GM12873 (cell line): Measurements from ENCODE around the gene FBXO45.

Experiments
- TF ChIP-seq, protein P1 (sequence below): IDR thresholded peaks from 2 replicates; pipeline ENCODE4 v1.5.1; 2012; ENCODE audit warnings: low read depth, mild to moderate bottlenecking, moderate library complexity, low read length, control low read depth; ENCODE audit not compliant: insufficient read depth; ENCODE audit errors: missing control alignments

The FBXO45 gene

DNA sequence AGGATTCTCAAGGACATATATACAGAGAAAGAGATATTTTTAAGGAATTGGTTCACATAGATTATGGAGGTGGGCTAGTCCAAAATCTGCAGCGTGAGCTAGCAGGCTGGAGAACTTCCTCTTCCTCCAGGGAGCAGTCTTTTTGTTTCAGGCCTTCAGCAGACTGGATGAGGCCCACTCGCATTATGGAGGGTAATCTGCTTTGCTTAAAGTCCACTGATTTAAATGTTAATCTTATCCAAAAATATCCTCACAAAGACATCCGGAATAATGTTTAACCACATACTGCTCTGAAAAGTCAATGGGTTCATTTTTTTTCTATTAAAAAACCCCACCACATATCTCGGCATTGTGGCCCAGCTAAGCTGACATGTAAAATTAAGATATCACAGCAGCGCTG is 48.8 kb downstream of the FBXO45 start:
- TF ChIP-seq, protein P1, sequence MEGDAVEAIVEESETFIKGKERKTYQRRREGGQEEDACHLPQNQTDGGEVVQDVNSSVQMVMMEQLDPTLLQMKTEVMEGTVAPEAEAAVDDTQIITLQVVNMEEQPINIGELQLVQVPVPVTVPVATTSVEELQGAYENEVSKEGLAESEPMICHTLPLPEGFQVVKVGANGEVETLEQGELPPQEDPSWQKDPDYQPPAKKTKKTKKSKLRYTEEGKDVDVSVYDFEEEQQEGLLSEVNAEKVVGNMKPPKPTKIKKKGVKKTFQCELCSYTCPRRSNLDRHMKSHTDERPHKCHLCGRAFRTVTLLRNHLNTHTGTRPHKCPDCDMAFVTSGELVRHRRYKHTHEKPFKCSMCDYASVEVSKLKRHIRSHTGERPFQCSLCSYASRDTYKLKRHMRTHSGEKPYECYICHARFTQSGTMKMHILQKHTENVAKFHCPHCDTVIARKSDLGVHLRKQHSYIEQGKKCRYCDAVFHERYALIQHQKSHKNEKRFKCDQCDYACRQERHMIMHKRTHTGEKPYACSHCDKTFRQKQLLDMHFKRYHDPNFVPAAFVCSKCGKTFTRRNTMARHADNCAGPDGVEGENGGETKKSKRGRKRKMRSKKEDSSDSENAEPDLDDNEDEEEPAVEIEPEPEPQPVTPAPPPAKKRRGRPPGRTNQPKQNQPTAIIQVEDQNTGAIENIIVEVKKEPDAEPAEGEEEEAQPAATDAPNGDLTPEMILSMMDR: no peak

DNA sequence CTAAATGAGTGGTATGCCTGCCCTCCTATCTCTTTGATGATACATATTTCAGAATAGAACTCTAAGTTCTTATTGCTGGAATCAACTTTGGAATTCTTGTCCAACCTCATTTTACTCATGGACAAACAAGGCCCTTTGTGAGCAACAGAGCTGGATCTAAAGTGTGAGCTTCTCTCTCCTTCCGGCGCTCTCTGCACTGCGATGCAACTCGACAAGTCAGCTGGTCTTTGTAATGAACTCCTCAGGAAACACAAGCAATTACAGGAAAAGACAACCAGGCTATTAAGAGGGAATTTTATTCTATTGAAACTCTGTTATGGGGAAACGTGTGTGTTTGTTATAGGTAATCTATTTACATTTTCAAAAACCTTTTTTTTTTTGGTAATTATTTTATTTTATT is 50.8 kb downstream of the FBXO45 start:
- TF ChIP-seq, protein P1: no peak

DNA sequence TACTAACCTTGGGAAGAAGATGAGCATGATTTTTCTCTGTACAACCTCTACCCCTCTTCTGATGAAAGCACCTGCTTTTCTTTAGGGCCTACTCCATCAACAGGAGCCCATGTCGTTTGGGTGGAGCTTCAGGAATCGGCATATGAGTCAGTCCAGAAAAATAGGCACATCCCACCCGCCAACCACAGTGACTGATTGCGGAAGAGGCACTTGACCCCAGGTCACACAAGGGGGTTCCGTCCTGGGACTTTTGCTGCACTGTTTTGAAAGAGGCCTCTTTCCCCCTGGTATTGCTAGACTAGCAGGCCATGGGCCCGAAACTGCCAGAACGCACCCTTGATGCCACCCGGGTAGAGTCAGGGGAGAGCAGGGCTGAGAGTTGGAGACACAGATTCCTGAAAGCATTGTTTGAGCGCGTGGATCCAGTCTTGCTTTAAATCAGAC is 51.7 kb downstream of the FBXO45 start:
- TF ChIP-seq, protein P1: no peak

DNA sequence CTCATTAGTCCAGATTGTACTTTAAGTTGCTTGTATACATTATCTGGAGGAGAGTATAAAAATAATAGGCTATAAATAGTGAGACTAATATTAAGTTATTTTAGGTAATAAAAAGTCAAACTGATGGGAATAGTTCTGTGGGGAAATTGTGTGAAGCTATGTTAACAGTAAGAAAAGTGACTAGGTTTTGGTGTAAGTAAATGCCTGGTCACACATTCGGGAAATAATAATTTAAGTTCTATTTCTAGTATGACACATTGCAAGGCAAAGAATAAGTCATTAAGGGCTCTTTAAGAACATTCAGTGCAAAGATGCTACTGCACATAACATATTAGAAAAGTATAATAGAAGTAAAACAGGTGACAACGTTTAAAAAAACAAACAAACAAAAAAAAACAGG is 52.2 kb downstream of the FBXO45 start:
- TF ChIP-seq, protein P1: no peak

DNA sequence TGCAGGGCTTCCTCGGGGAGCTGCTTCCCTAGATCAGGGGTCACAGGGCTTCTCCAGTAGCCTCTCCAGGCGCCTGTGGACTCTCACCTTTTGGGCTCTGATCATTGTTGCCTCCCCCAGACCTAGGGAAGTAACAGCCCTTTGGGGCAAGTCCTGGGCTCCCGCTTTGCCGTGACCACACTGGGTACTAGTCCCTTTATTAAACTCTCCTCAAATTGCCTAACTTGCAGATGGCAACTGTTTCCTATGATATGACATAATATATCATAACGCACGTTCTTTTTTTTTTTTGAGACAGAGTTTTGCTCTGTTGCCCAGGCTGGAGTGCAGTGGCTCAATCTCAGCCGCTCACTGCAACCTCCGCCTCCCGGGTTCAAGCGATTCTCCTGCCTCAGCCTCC is 53.2 kb downstream of the FBXO45 start:
- TF ChIP-seq, protein P1: no peak

DNA sequence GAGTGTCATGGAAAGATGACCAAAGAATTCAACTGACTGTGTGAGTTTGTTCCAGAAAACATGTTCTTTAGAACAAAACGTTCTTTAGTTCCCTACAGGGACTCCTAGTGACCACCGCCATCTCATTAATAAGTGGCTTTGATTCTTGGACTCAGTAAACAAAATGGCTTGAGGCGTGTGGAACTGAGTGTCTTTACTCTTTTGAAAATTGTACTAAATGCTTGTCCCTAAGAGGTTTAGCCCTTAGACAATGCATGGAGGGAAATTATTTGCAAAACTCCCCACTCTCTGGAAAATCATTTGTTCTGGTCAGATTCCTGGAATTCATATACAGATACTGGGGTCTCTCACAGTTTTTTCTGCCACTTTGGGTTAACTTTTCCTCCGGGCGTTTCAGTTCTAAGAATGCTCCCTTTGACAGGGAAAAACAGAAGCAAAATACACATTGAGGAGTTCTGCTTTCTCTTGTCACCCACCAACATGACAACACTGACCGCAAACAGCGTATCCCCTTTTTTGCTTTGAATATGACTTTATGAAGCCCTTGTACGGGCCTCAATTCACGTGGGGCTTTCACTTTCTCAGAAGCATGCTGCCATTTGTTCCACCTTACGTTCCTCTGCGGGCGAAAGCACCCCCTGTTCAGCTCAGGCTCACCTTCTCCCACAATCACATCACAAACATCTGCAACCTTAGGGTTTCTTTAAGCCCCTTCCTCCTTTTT is 55.8 kb downstream of the FBXO45 start:
- TF ChIP-seq, protein P1: no peak

DNA sequence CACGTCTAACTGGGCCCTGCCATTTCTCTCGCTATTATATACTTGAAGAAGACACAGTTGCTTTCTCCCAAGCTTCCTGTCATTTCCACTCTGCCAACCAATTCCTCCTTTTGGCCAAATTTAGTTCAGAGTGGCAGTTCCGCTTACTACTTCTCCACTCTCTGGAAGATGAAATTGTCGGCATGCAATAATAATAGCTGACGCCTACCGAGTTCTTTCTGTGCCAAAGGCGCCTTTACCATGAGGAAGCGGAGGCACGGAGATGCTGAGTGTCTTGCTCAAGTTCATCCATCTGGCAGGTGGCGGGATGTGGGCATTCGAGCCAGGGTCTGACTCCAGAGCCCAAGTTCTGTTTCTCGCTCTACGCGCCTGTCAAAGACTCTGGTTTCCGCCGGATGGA is 56.4 kb downstream of the FBXO45 start:
- TF ChIP-seq, protein P1: no peak

DNA sequence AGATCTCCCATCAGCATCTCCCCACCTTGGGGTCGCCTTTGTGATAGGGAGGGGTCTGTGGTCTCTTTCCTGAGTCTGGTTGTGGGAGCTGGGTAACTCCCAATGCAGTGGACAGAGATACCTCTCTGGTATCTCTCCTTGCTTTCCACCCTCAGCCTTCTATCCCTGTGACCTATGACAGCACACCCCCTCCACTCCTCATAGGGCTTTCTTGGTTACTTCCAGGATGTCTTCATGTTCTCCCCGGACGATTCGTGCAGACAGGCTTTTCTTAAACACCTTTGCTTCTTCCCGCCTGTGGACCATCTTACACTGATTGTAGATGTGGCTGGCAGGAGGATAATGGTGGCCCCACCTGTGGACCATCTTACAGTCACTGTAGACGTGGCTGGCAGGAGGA is 56.9 kb downstream of the FBXO45 start:
- TF ChIP-seq, protein P1: no peak
